DMS53 treated with DMSO at 0.1 percent for 48 hours (cell line): ENCODE data around the gene NAA60.
"Not testable (repeated sequence)": the region's sequence is repeated elsewhere in the genome, so short reads cannot be mapped to it uniquely, and the experiment has no call there.

Source experiments
- DNase-seq: peaks from one replicate; lab custom pipeline; 2025; ENCODE audit not compliant: unreplicated experiment; lab: John Stamatoyannopoulos, UW

NAA60 gene

GRCh38 chr16:3481696-3482658 is 38.5 kb downstream of the NAA60 start:
- DNase-seq: no peak

GRCh38 chr16:3482659-3483241 is 39.3 kb downstream of the NAA60 start:
- DNase-seq: no peak

GRCh38 chr16:3484318-3485096 is 41.0 kb downstream of the NAA60 start:
- DNase-seq: no peak

GRCh38 chr16:3485097-3485745 is 41.7 kb downstream of the NAA60 start:
- DNase-seq: no peak

- no peak for DNase-seq
These were observed 42.5 kb downstream of the NAA60 start for GRCh38 chr16:3485821-3486505.

- DNase-seq: no peak
These were observed 43.2 kb downstream of the NAA60 start for GRCh38 chr16:3486506-3487215.

GRCh38 chr16:3487521-3488410 is 44.3 kb downstream of the NAA60 start:
- no peak for DNase-seq

GRCh38 chr16:3488801-3489200 is 45.3 kb downstream of the NAA60 start:
- DNase-seq: no peak

- peak; percentile 18 for DNase-seq
These were observed 47.6 kb downstream of the NAA60 start for GRCh38 chr16:3490911-3491629.

- no peak for DNase-seq
These were observed 48.9 kb downstream of the NAA60 start for GRCh38 chr16:3492356-3492755.

- no peak for DNase-seq
These were observed 51.0 kb downstream of the NAA60 start for GRCh38 chr16:3494386-3494973.

GRCh38 chr16:3495176-3495575 is 51.7 kb downstream of the NAA60 start, which contains the start of gene C16orf90:
TSS of gene C16orf90 (minus strand) at chr16:3495489. CDS start at chr16:3495421, 68 bp downstream.
- no peak for DNase-seq

- DNase-seq: no peak
These were observed 52.9 kb downstream of the NAA60 start for GRCh38 chr16:3496386-3496785.

- no peak for DNase-seq
These were observed 54.3 kb downstream of the NAA60 start for GRCh38 chr16:3497771-3498170.

- DNase-seq: no peak
These were observed 55.5 kb downstream of the NAA60 start for GRCh38 chr16:3498988-3499387.

GRCh38 chr16:3501412-3501761 is 57.9 kb downstream of the NAA60 start:
- not testable (repeated sequence) for DNase-seq

GRCh38 chr16:3501783-3502400 is 58.4 kb downstream of the NAA60 start:
- DNase-seq: no peak
